DND-41 (cell line): Measurements from ENCODE around the gene NR1H4.

Experiments
- ATAC-seq: fragments of 200-7000 bp; cut with Tn5 transposase; 3 replicates; pipeline ENCODE4 v1.9.1; 2021; ENCODE audit warnings: low read depth; ENCODE audit not compliant: insufficient read depth
- DNase-seq: peaks from one replicate; pipeline ENCODE4 v3.0.0-alpha.2; 2020
- H2AFZ ChIP-seq: 2 replicates; pipeline ENCODE4 v1.6.0; 2012; ENCODE audit warnings: low read depth, low read length
- H3K27ac ChIP-seq: 2 replicates; pipeline ENCODE4 v1.5.1; 2012; ENCODE audit warnings: low read length, inconsistent platforms
- H3K27me3 ChIP-seq: fragments of 200-600 bp; sonication (generic); 2 replicates; pipeline ENCODE4 v1.6.0; 2012; ENCODE audit warnings: low read length, mild to moderate bottlenecking, inconsistent platforms; ENCODE audit not compliant: insufficient read depth, poor library complexity
- H3K36me3 ChIP-seq: 2 replicates; pipeline ENCODE4 v1.5.1; 2012; ENCODE audit warnings: low read length, inconsistent platforms; ENCODE audit not compliant: insufficient read depth
- H3K4me1 ChIP-seq: 2 replicates; pipeline ENCODE4 v1.5.1; 2012; ENCODE audit warnings: mild to moderate bottlenecking, low read length; ENCODE audit not compliant: insufficient read depth
- H3K4me2 ChIP-seq: 2 replicates; pipeline ENCODE4 v1.6.0; 2012; ENCODE audit warnings: mild to moderate bottlenecking, moderate library complexity, low read length, inconsistent platforms; ENCODE audit not compliant: insufficient read depth
- H3K4me3 ChIP-seq, 2 experiments: fragments of 200-600 bp in 1 of 2; shearing (Covaris generic) in 1 of 2; 2 replicates each; pipeline ENCODE4 v1.5.1; 2012 to 2016; ENCODE audit warnings: inconsistent platforms in 2 of 2, low read length in 2 of 2, mild to moderate bottlenecking in 2 of 2, low read depth in 1 of 2, moderate library complexity in 1 of 2
- H3K79me2 ChIP-seq: 2 replicates; pipeline ENCODE4 v1.6.0; 2012; ENCODE audit warnings: low read length, inconsistent platforms; ENCODE audit not compliant: insufficient read depth
- H3K9ac ChIP-seq: 2 replicates; pipeline ENCODE4 v1.6.0; 2012; ENCODE audit warnings: low read depth, mild to moderate bottlenecking, inconsistent platforms, low read length, moderate library complexity
- H3K9me3 ChIP-seq: 2 replicates; pipeline ENCODE4 v1.5.1; 2012; ENCODE audit warnings: low read length, moderate library complexity, mild to moderate bottlenecking, inconsistent platforms; ENCODE audit not compliant: insufficient read depth, severe bottlenecking
- H4K20me1 ChIP-seq: 2 replicates; pipeline ENCODE4 v1.6.0; 2012; ENCODE audit warnings: low read length; ENCODE audit not compliant: insufficient read depth
- EZH2 ChIP-seq: IDR thresholded peaks from 3 replicates; pipeline ENCODE4 v1.6.1; 2012; ENCODE audit warnings: borderline replicate concordance, low read depth, mild to moderate bottlenecking, moderate library complexity, low read length, inconsistent platforms; ENCODE audit not compliant: severe bottlenecking
- TF ChIP-seq, protein P1 (sequence below): IDR thresholded peaks from 2 replicates; pipeline ENCODE4 v1.5.1; 2012; ENCODE audit warnings: borderline replicate concordance, low read length, moderate library complexity, mild to moderate bottlenecking; ENCODE audit not compliant: poor library complexity, severe bottlenecking; ENCODE audit errors: extremely low read depth

Gene NR1H4

DNA sequence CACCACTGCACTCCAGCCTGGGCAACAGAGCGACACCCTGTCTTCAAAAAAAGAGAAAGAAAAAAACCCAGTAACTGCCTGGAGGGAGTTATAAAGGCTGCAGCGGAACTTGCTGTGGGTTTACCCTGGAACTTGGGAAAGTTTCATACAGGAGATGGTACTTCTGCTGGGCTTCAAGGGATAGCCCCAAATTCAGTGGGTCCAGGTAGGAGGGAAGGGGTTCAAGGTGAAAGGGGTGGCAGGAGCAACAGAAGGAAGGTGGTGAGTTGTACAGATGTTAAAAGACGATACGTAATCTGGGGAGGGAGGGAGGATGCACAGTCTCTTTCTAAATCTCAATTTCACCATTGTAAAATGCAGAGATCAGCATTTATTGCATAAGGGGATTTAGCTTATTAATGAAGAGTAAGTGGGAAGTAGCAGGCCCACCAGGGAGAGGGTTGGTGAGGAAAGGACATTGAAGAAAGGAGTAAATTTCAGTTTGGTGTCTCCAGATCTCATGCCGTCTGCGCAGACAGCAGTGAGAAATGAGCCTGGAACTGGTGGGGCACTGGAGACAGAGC is 91.3 kb downstream of the NR1H4 start:
- no peaks in the 10 kb centered on the region for H3K36me3 ChIP-seq
- H3K9ac ChIP-seq: no peak overlapping the region
- no peak for DNase-seq
- H3K27me3 ChIP-seq: no peaks in the 10 kb centered on the region
- H3K4me3 ChIP-seq: no peak overlapping the region
- no peaks in the 10 kb centered on the region for H4K20me1 ChIP-seq
- H2AFZ ChIP-seq: no peak overlapping the region
- no peak overlapping the region for H3K4me2 ChIP-seq
- H3K27ac ChIP-seq: no peak overlapping the region
- H3K9me3 ChIP-seq: no peaks in the 10 kb centered on the region
- ATAC-seq: no peak
- no peaks in the 10 kb centered on the region for H3K79me2 ChIP-seq
- TF ChIP-seq, protein P1, sequence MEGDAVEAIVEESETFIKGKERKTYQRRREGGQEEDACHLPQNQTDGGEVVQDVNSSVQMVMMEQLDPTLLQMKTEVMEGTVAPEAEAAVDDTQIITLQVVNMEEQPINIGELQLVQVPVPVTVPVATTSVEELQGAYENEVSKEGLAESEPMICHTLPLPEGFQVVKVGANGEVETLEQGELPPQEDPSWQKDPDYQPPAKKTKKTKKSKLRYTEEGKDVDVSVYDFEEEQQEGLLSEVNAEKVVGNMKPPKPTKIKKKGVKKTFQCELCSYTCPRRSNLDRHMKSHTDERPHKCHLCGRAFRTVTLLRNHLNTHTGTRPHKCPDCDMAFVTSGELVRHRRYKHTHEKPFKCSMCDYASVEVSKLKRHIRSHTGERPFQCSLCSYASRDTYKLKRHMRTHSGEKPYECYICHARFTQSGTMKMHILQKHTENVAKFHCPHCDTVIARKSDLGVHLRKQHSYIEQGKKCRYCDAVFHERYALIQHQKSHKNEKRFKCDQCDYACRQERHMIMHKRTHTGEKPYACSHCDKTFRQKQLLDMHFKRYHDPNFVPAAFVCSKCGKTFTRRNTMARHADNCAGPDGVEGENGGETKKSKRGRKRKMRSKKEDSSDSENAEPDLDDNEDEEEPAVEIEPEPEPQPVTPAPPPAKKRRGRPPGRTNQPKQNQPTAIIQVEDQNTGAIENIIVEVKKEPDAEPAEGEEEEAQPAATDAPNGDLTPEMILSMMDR: no peak
- no peak for TF ChIP-seq EZH2
- no peaks in the 10 kb centered on the region for H3K4me1 ChIP-seq

DNA sequence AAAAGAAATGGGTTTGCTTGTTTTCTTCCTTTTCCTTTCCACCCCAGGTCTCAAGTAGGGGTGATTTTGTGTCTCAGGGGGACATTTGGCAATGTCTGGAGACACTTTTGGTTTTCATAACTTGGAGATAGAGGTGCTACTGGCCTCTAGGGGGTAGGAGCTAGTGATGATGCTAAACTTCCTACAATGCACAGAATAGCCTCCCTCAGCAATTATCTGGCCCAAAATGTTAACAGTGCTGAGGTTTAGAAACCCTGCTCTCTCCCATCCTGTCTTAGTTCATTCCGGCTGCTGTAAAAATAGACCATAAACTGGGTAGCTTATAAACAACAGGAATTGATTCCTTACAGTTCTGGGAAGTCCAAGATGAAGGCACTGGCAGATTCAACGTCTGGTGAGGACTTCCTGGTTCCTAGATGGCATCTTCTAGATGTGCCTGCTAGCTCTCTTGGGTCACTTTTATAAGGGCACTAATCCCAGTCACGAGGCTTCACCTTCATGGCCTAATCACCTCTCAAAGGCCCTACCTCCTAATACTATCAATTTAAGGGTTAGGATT is 92.4 kb downstream of the NR1H4 start:
- ATAC-seq: no peak

DNA sequence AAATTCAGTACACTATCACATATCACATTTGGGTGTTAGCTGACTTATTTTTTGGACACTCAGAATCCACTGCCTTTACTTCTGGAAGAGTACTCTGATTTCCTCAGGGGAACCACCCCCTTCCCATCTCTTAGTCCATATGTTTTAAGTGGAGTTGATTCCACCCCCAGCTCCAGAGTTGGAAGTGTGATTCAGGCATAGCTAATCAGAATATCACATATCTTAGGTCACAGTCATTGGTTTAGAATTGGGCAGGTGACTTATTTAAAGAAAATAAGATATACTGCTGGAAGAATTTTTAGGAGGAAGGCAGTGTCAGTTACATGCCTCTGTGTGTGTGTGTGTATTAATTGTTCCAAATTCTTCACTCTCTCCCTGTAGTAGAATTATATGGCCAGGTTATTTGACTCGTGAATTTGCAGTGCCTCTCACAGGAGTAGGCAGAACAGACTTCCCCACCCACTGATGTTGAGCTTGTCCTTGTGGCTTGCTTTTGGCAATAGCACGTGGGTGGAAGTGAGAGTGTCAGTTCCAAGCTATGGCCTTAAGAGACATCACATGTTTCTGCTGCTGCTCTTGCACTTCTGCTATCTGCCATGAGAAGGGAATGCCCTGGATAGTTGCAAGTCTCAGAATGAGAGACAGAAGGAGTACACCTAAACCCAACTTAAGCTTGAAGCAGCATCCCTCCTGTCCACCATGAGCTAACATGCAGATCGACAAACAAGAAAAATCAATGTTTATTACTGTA is 93.4 kb downstream of the NR1H4 start:
- TF ChIP-seq EZH2: no peak
- TF ChIP-seq, protein P1: no peak
- Histone ChIP-seq H2AFZ (no peak overlapping the region), H3K9ac (no peak overlapping the region), H3K27ac (no peak overlapping the region), H3K36me3 (no peaks in the 10 kb centered on the region), H3K4me1 (no peaks in the 10 kb centered on the region), H4K20me1 (no peaks in the 10 kb centered on the region), H3K79me2 (no peaks in the 10 kb centered on the region), H3K4me3 (no peak overlapping the region), H3K4me2 (no peak overlapping the region), H3K9me3 (no peaks in the 10 kb centered on the region), H3K27me3 (no peaks in the 10 kb centered on the region)
- no peak for DNase-seq
- ATAC-seq: no peak

More for the DNA sequence above, 92.4 kb downstream of the NR1H4 start:
- Histone ChIP-seq H3K9ac (no peak overlapping the region), H3K4me1 (no peaks in the 10 kb centered on the region), H3K4me2 (no peak overlapping the region), H3K27ac (no peak overlapping the region), H2AFZ (no peak overlapping the region), H4K20me1 (no peaks in the 10 kb centered on the region), H3K9me3 (no peaks in the 10 kb centered on the region), H3K79me2 (no peaks in the 10 kb centered on the region), H3K36me3 (no peaks in the 10 kb centered on the region), H3K27me3 (no peaks in the 10 kb centered on the region), H3K4me3 (no peak overlapping the region)
- DNase-seq: no peak
- TF ChIP-seq EZH2: no peak
- TF ChIP-seq, protein P1: no peak
